ENCODE measurements around the gene TDRD6. TPM values are rescaled to one million over a fixed set of nuclear protein-coding genes. Genes with fewer than 3 reads are reported as not detected.

TDRD6 gene
- total and polyA plus RNA-seq, 9 donors, result 0.20 to 0.96 (median 0.37) TPM

GRCh38 chr6:46657642-46658041 is 30.0 kb upstream of the TDRD6 start:
- H3K27me3 ChIP-seq, result no peaks in the 10 kb centered on the region
- DNase-seq, result no peak
- TF ChIP-seq CTCF (IDR thresholded peaks at IDR 0.05), result no peak
- no peak for TF ChIP-seq POLR2A (IDR thresholded peaks at IDR 0.05)
- no peak for TF ChIP-seq EP300 (IDR thresholded peaks at IDR 0.05)
- H3K4me3 ChIP-seq, result no peak overlapping the region
- intact Hi-C loops (cut with DNase I), result no loop called here
- H3K27ac ChIP-seq, result no peak overlapping the region
- no peaks in the 10 kb centered on the region for H3K9me3 ChIP-seq
- H3K4me1 ChIP-seq (ENCODE audit: insufficient read depth), result no peaks in the 10 kb centered on the region
- H3K36me3 ChIP-seq, result no peaks in the 10 kb centered on the region

GRCh38 chr6:46661483-46661882 is 26.2 kb upstream of the TDRD6 start:
- Histone ChIP-seq H3K27ac (no peak overlapping the region), H3K9me3 (no peaks in the 10 kb centered on the region), H3K4me1 (ENCODE audit: insufficient read depth) (no peaks in the 10 kb centered on the region), H3K4me3 (no peak overlapping the region), H3K36me3 (no peaks in the 10 kb centered on the region), H3K27me3 (no peaks in the 10 kb centered on the region)
- TF ChIP-seq CTCF (IDR thresholded peaks at IDR 0.05), result no peak
- no peak for TF ChIP-seq POLR2A (IDR thresholded peaks at IDR 0.05)
- no peak for TF ChIP-seq EP300 (IDR thresholded peaks at IDR 0.05)
- no peak for DNase-seq
- WGBS, 3 donors, result 70 to 78% (median 74%) methylated on average over 2 of the region's 2 CpGs
- intact Hi-C loops (cut with DNase I), result no loop called here

GRCh38 chr6:46667377-46667776 is 20.3 kb upstream of the TDRD6 start:
- Histone ChIP-seq H3K27me3 (no peaks in the 10 kb centered on the region), H3K9me3 (no peaks in the 10 kb centered on the region), H3K4me1 (ENCODE audit: insufficient read depth) (no peaks in the 10 kb centered on the region), H3K36me3 (no peaks in the 10 kb centered on the region), H3K27ac (no peak overlapping the region), H3K4me3 (no peak overlapping the region)
- no peak for DNase-seq
- intact Hi-C loops (cut with DNase I), result no loop called here
- no peak for TF ChIP-seq CTCF (IDR thresholded peaks at IDR 0.05)
- WGBS, 3 donors, result 93 to 97% (median 96%) methylated on average over 2 of the region's 2 CpGs

- Histone ChIP-seq H3K9me3 (no peaks in the 10 kb centered on the region), H3K4me3 (no peak overlapping the region), H3K4me1 (ENCODE audit: insufficient read depth) (no peaks in the 10 kb centered on the region), H3K36me3 (no peaks in the 10 kb centered on the region), H3K27ac (no peak overlapping the region), H3K27me3 (no peaks in the 10 kb centered on the region)
- TF ChIP-seq CTCF (IDR thresholded peaks at IDR 0.05), result no peak
- no peak for TF ChIP-seq EP300 (IDR thresholded peaks at IDR 0.05)
- TF ChIP-seq POLR2A (IDR thresholded peaks at IDR 0.05), result no peak
- DNase-seq, result no peak
- 38 to 79% (median 42%) methylated on average over 1 of the region's 1 CpG for WGBS, 3 donors
- intact Hi-C loops (cut with DNase I), result no loop called here
These were observed 13.3 kb upstream of the TDRD6 start for GRCh38 chr6:46674410-46674809.

All from ovary (tissue), 9 donors.